PC-9 (cell line): ENCODE data around the gene RRP9.

Source experiments
- CTCF ChIP-seq: fragments of 200-600 bp; sonication (generic); conservative IDR thresholded peaks from 2 replicates; pipeline ENCODE4 v1.6.1; 2017; ENCODE audit warnings: mixed run types, antibody characterized with exemption, mild to moderate bottlenecking, moderate library complexity
- EZH2 ChIP-seq: fragments of 200-600 bp; sonication (generic); IDR thresholded peaks from 2 replicates; pipeline ENCODE4 v1.8.0; 2017; ENCODE audit warnings: antibody characterized with exemption, low read depth

GRCh38 chr3:51967384-51968169, 25.9 kb upstream of the RRP9 start, which contains the start of gene PCBP4:
- TF ChIP-seq CTCF (no peak), EZH2 (no peak)
